Endothelial cell of umbilical vein (primary cell): ENCODE results near the gene TAB3. TPM values are rescaled to one million over a fixed set of nuclear protein-coding genes. Genes with fewer than 3 reads are reported as not detected.

Experiments used
- BruUV-seq: library from RNA; stranded (reverse); fragments of 400-500 nt; replicated peaks from 2 replicates; lab custom pipeline; 2021; lab: Mats Ljungman, UMichigan
- CTCF ChIA-PET: fragments of 300-600, 350-600 bp; sonication (Branson Sonifier 250); formaldehyde crosslinking; loops from one replicate; lab custom pipeline; 2021; ENCODE audit warnings: antibody characterized with exemption, inconsistent platforms; lab: Charles Lee
- POLR2A ChIA-PET: fragments of 300-600, 350-600 bp; sonication (Branson Sonifier 250); formaldehyde crosslinking; loops from one replicate; lab custom pipeline; 2021; ENCODE audit warnings: antibody characterized with exemption, inconsistent platforms; lab: Charles Lee
- DNase-seq: peaks from one replicate; pipeline ENCODE4 v3.0.0-alpha.2; 2011; ENCODE audit warnings: low read depth, low spot score
- FAIRE-seq: peaks from 2 replicates; lab custom pipeline; 2011; peaks lifted over from hg19 to GRCh38; lab: Jason Lieb, UNC
- H2AFZ ChIP-seq: 2 replicates; pipeline ENCODE4 v1.6.0; 2012; ENCODE audit warnings: low read depth, low read length, control low read depth, inconsistent platforms
- H3K27ac ChIP-seq: 2 replicates; pipeline ENCODE4 v1.5.1; 2011; ENCODE audit warnings: low read depth, mild to moderate bottlenecking, control low read depth, low read length, moderate library complexity; ENCODE audit not compliant: insufficient read depth
- H3K27me3 ChIP-seq, 2 experiments: 2 replicates each; pipeline versions ENCODE4 v1.6.0 to v1.6.1; 2011; ENCODE audit warnings: low read length in 2 of 2, mixed read lengths in 1 of 2; ENCODE audit not compliant: control insufficient read depth in 2 of 2, insufficient read depth in 2 of 2
- H3K36me3 ChIP-seq, 2 experiments: 2 replicates in 1 of 2; 3 replicates in 1 of 2; pipeline ENCODE4 v1.5.1; 2011; ENCODE audit warnings: low read length in 2 of 2, mild to moderate bottlenecking in 1 of 2, moderate library complexity in 1 of 2; ENCODE audit not compliant: control insufficient read depth in 2 of 2, insufficient read depth in 2 of 2; ENCODE audit errors: extremely low read depth in 1 of 2
- H3K4me1 ChIP-seq: 3 replicates; pipeline ENCODE4 v1.5.1; 2011; ENCODE audit warnings: mild to moderate bottlenecking, low read length; ENCODE audit not compliant: control insufficient read depth, insufficient read depth; ENCODE audit errors: extremely low read depth
- H3K4me2 ChIP-seq: 2 replicates; pipeline ENCODE4 v1.6.1; 2011; ENCODE audit warnings: low read length, control low read depth, mixed read lengths; ENCODE audit not compliant: insufficient read depth
- H3K4me3 ChIP-seq, 3 experiments: fragments of 200-600 bp in 1 of 3; sonication (generic), shearing (Covaris generic) in 1 of 3; replicated peaks in 1 of 3; 2 replicates each; pipeline ENCODE4 v1.5.1; 2011 to 2016; ENCODE audit warnings: control low read depth in 3 of 3, low read length in 3 of 3, mild to moderate bottlenecking in 2 of 3, inconsistent platforms in 1 of 3, low read depth in 1 of 3, moderate library complexity in 1 of 3; ENCODE audit not compliant: insufficient read depth in 1 of 3
- H3K79me2 ChIP-seq: 2 replicates; pipeline ENCODE4 v1.6.0; 2012; ENCODE audit warnings: low read length, inconsistent platforms; ENCODE audit not compliant: control insufficient read depth, insufficient read depth
- H3K9ac ChIP-seq: replicated peaks from 2 replicates; pipeline ENCODE3; 2011; ENCODE audit warnings: low read length, control low read depth; ENCODE audit not compliant: insufficient read depth; ENCODE audit errors: extremely low read depth
- H3K9me1 ChIP-seq: replicated peaks from 3 replicates; pipeline ENCODE4 v1.6.0; 2011; ENCODE audit warnings: mild to moderate bottlenecking, low read length; ENCODE audit not compliant: control insufficient read depth, insufficient read depth; ENCODE audit errors: extremely low read depth
- H3K9me3 ChIP-seq: replicated peaks from 2 replicates; pipeline ENCODE4 v1.5.1; 2012; ENCODE audit warnings: low read length, inconsistent platforms; ENCODE audit not compliant: control insufficient read depth, insufficient read depth
- H4K20me1 ChIP-seq: replicated peaks from 2 replicates; pipeline ENCODE3; 2011; ENCODE audit warnings: mild to moderate bottlenecking, low read length; ENCODE audit not compliant: control insufficient read depth, insufficient read depth; ENCODE audit errors: extremely low read depth
- CTCF ChIP-seq, 2 donors: IDR thresholded peaks; 1 replicate in 1 of 2; 2 replicates in 1 of 2; pipeline ENCODE4 v1.5.1; 2011; ENCODE audit warnings: low read length in 2 of 2, mild to moderate bottlenecking in 2 of 2, moderate library complexity in 2 of 2, control low read depth in 1 of 2, inconsistent platforms in 1 of 2, low read depth in 1 of 2; ENCODE audit not compliant: insufficient read depth in 1 of 2; ENCODE audit errors: extremely low read depth in 1 of 2
- EZH2 ChIP-seq: IDR thresholded peaks from 2 replicates; pipeline ENCODE4 v1.6.1; 2012; ENCODE audit warnings: borderline replicate concordance, low read depth, mild to moderate bottlenecking, moderate library complexity, low read length, inconsistent platforms; ENCODE audit not compliant: severe bottlenecking
- FOS ChIP-seq: IDR thresholded peaks from 2 replicates; pipeline ENCODE4 v1.6.1; 2011; ENCODE audit warnings: mild to moderate bottlenecking, low read length, moderate library complexity, borderline replicate concordance; ENCODE audit not compliant: insufficient read depth
- GATA2 ChIP-seq: IDR thresholded peaks from 2 replicates; pipeline ENCODE4 v1.7.0; 2011; ENCODE audit warnings: low read depth, mild to moderate bottlenecking, moderate library complexity, mixed read lengths, low read length; ENCODE audit not compliant: insufficient read length, insufficient read depth
- JUN ChIP-seq: IDR thresholded peaks from 2 replicates; pipeline ENCODE4 v1.6.1; 2011; ENCODE audit warnings: borderline replicate concordance, low read depth; ENCODE audit not compliant: insufficient read length, insufficient read depth
- MAX ChIP-seq: IDR thresholded peaks from 2 replicates; pipeline ENCODE4 v1.6.1; 2011; ENCODE audit not compliant: insufficient read depth, insufficient read length
- MYC ChIP-seq: IDR thresholded peaks from one replicate; pipeline ENCODE4 v1.6.1; 2011; ENCODE audit warnings: mild to moderate bottlenecking, low read depth, low read length
- POLR2A ChIP-seq: IDR thresholded peaks from 2 replicates; pipeline ENCODE4 v1.6.1; 2012; ENCODE audit warnings: low read depth, mild to moderate bottlenecking, control low read depth, low read length
- POLR2AphosphoS5 ChIP-seq: IDR thresholded peaks from 2 replicates; pipeline ENCODE4 v1.6.1; 2012; ENCODE audit warnings: low read depth, mild to moderate bottlenecking, control low read depth, low read length, moderate library complexity; ENCODE audit not compliant: insufficient read depth
- dilution Hi-C: fragments of 300-500 bp; cut with MboI; formaldehyde crosslinking; loops from one replicate; pipeline ENCODE4 v1.15.0; 2019; ENCODE audit warnings: low sequenced_read_pairs; ENCODE audit not compliant: extremely low pct_ligation_motif_present
- intact Hi-C: fragments of 100-400 bp; cut with micrococcal nuclease; formaldehyde crosslinking; loops from one replicate; pipeline ENCODE4 v1.10.0; 2022
- polyA plus RNA-seq, 4 experiments: library from polyadenylated mRNA; depleted of rRNA in 3 of 4; stranded (reverse) in 3 of 4; unstranded in 1 of 4; fragments of >200 nt; gene quantifications; 2 replicates each; pipeline versions ENCODE4 v1.2.1 to v1.2.3, GENCODE V29; 2011 to 2012; ENCODE audit warnings: missing spikeins in 1 of 4
- total RNA-seq: library from RNA; stranded (reverse); gene quantifications from 2 replicates; pipeline ENCODE4 v1.2.3, GENCODE V29; 2021

The TAB3 gene
- total and polyA plus RNA-seq, 2 donors (not counting 3 experiments of a cell fraction or from before 2014, with no cell fraction given) = 11.5 to 11.7 TPM

- no peak overlapping the region for H3K4me2 ChIP-seq
- no TSS peak for BruUV-seq
- H3K27ac ChIP-seq = no peak overlapping the region
- dilution Hi-C loops (no loop called here), intact Hi-C loops (no loop called here)
- POLR2A ChIA-PET = no interaction called here
- no peaks in the 10 kb centered on the region for H4K20me1 ChIP-seq
- H3K36me3 ChIP-seq = no peaks in the 10 kb centered on the region
- no peaks in the 10 kb centered on the region for H3K27me3 ChIP-seq
- no peak for FAIRE-seq
- TF ChIP-seq MAX (no peak), FOS (no peak), POLR2AphosphoS5 (no peak), GATA2 (no peak), JUN (no peak), CTCF (IDR thresholded peaks at IDR 0.05; ENCODE audit: extremely low read depth in 1 of 2, insufficient read depth in 1 of 2, low read depth in 1 of 2, low read length in 2 of 2) (no peak), MYC (no peak), POLR2A (no peak), EZH2 (no peak)
- CTCF ChIA-PET = no interaction called here
- H3K4me3 ChIP-seq = no peak overlapping the region
- H3K9me3 ChIP-seq = no peaks in the 10 kb centered on the region
- no peak overlapping the region for H2AFZ ChIP-seq
- no peaks in the 10 kb centered on the region for H3K79me2 ChIP-seq
- no peaks in the 10 kb centered on the region for H3K9me1 ChIP-seq
- no peak overlapping the region for H3K9ac ChIP-seq
- no peaks in the 10 kb centered on the region for H3K4me1 ChIP-seq
- no peak for DNase-seq
Observed at GRCh38 chrX:30904632-30905031, 15.6 kb upstream of the TAB3 start.
